Endothelial cell of umbilical vein (primary cell): ENCODE data around the gene CFAP61. TPM values are rescaled to one million over a fixed set of nuclear protein-coding genes. Genes with fewer than 3 reads are reported as not detected.

Experiments used
- BruUV-seq: library from RNA; stranded (reverse); fragments of 400-500 nt; replicated peaks from 2 replicates; lab custom pipeline; 2021; lab: Mats Ljungman, UMichigan
- CTCF ChIA-PET: fragments of 300-600, 350-600 bp; sonication (Branson Sonifier 250); formaldehyde crosslinking; loops from one replicate; lab custom pipeline; 2021; ENCODE audit warnings: antibody characterized with exemption, inconsistent platforms; lab: Charles Lee
- POLR2A ChIA-PET: fragments of 300-600, 350-600 bp; sonication (Branson Sonifier 250); formaldehyde crosslinking; loops from one replicate; lab custom pipeline; 2021; ENCODE audit warnings: antibody characterized with exemption, inconsistent platforms; lab: Charles Lee
- DNase-seq: peaks from one replicate; pipeline ENCODE4 v3.0.0-alpha.2; 2011; ENCODE audit warnings: low read depth, low spot score
- FAIRE-seq: peaks from 2 replicates; lab custom pipeline; 2011; peaks lifted over from hg19 to GRCh38; lab: Jason Lieb, UNC
- H2AFZ ChIP-seq: 2 replicates; pipeline ENCODE4 v1.6.0; 2012; ENCODE audit warnings: low read depth, low read length, control low read depth, inconsistent platforms
- H3K27ac ChIP-seq: 2 replicates; pipeline ENCODE4 v1.5.1; 2011; ENCODE audit warnings: low read depth, mild to moderate bottlenecking, control low read depth, low read length, moderate library complexity; ENCODE audit not compliant: insufficient read depth
- H3K27me3 ChIP-seq, 2 experiments: 2 replicates each; pipeline versions ENCODE4 v1.6.0 to v1.6.1; 2011; ENCODE audit warnings: low read length in 2 of 2, mixed read lengths in 1 of 2; ENCODE audit not compliant: control insufficient read depth in 2 of 2, insufficient read depth in 2 of 2
- H3K36me3 ChIP-seq, 2 experiments: 2 replicates in 1 of 2; 3 replicates in 1 of 2; pipeline ENCODE4 v1.5.1; 2011; ENCODE audit warnings: low read length in 2 of 2, mild to moderate bottlenecking in 1 of 2, moderate library complexity in 1 of 2; ENCODE audit not compliant: control insufficient read depth in 2 of 2, insufficient read depth in 2 of 2; ENCODE audit errors: extremely low read depth in 1 of 2
- H3K4me1 ChIP-seq: 3 replicates; pipeline ENCODE4 v1.5.1; 2011; ENCODE audit warnings: mild to moderate bottlenecking, low read length; ENCODE audit not compliant: control insufficient read depth, insufficient read depth; ENCODE audit errors: extremely low read depth
- H3K4me2 ChIP-seq: 2 replicates; pipeline ENCODE4 v1.6.1; 2011; ENCODE audit warnings: low read length, control low read depth, mixed read lengths; ENCODE audit not compliant: insufficient read depth
- H3K4me3 ChIP-seq, 3 experiments: fragments of 200-600 bp in 1 of 3; sonication (generic), shearing (Covaris generic) in 1 of 3; replicated peaks in 1 of 3; 2 replicates each; pipeline ENCODE4 v1.5.1; 2011 to 2016; ENCODE audit warnings: control low read depth in 3 of 3, low read length in 3 of 3, mild to moderate bottlenecking in 2 of 3, inconsistent platforms in 1 of 3, low read depth in 1 of 3, moderate library complexity in 1 of 3; ENCODE audit not compliant: insufficient read depth in 1 of 3
- H3K79me2 ChIP-seq: 2 replicates; pipeline ENCODE4 v1.6.0; 2012; ENCODE audit warnings: low read length, inconsistent platforms; ENCODE audit not compliant: control insufficient read depth, insufficient read depth
- H3K9ac ChIP-seq: replicated peaks from 2 replicates; pipeline ENCODE3; 2011; ENCODE audit warnings: low read length, control low read depth; ENCODE audit not compliant: insufficient read depth; ENCODE audit errors: extremely low read depth
- H3K9me1 ChIP-seq: replicated peaks from 3 replicates; pipeline ENCODE4 v1.6.0; 2011; ENCODE audit warnings: mild to moderate bottlenecking, low read length; ENCODE audit not compliant: control insufficient read depth, insufficient read depth; ENCODE audit errors: extremely low read depth
- H3K9me3 ChIP-seq: replicated peaks from 2 replicates; pipeline ENCODE4 v1.5.1; 2012; ENCODE audit warnings: low read length, inconsistent platforms; ENCODE audit not compliant: control insufficient read depth, insufficient read depth
- H4K20me1 ChIP-seq: replicated peaks from 2 replicates; pipeline ENCODE3; 2011; ENCODE audit warnings: mild to moderate bottlenecking, low read length; ENCODE audit not compliant: control insufficient read depth, insufficient read depth; ENCODE audit errors: extremely low read depth
- EZH2 ChIP-seq: IDR thresholded peaks from 2 replicates; pipeline ENCODE4 v1.6.1; 2012; ENCODE audit warnings: borderline replicate concordance, low read depth, mild to moderate bottlenecking, moderate library complexity, low read length, inconsistent platforms; ENCODE audit not compliant: severe bottlenecking
- FOS ChIP-seq: IDR thresholded peaks from 2 replicates; pipeline ENCODE4 v1.6.1; 2011; ENCODE audit warnings: mild to moderate bottlenecking, low read length, moderate library complexity, borderline replicate concordance; ENCODE audit not compliant: insufficient read depth
- GATA2 ChIP-seq: IDR thresholded peaks from 2 replicates; pipeline ENCODE4 v1.7.0; 2011; ENCODE audit warnings: low read depth, mild to moderate bottlenecking, moderate library complexity, mixed read lengths, low read length; ENCODE audit not compliant: insufficient read length, insufficient read depth
- JUN ChIP-seq: IDR thresholded peaks from 2 replicates; pipeline ENCODE4 v1.6.1; 2011; ENCODE audit warnings: borderline replicate concordance, low read depth; ENCODE audit not compliant: insufficient read length, insufficient read depth
- MYC ChIP-seq: IDR thresholded peaks from one replicate; pipeline ENCODE4 v1.6.1; 2011; ENCODE audit warnings: mild to moderate bottlenecking, low read depth, low read length
- POLR2A ChIP-seq: IDR thresholded peaks from 2 replicates; pipeline ENCODE4 v1.6.1; 2012; ENCODE audit warnings: low read depth, mild to moderate bottlenecking, control low read depth, low read length
- POLR2AphosphoS5 ChIP-seq: IDR thresholded peaks from 2 replicates; pipeline ENCODE4 v1.6.1; 2012; ENCODE audit warnings: low read depth, mild to moderate bottlenecking, control low read depth, low read length, moderate library complexity; ENCODE audit not compliant: insufficient read depth
- dilution Hi-C: fragments of 300-500 bp; cut with MboI; formaldehyde crosslinking; loops from one replicate; pipeline ENCODE4 v1.15.0; 2019; ENCODE audit warnings: low sequenced_read_pairs; ENCODE audit not compliant: extremely low pct_ligation_motif_present
- intact Hi-C: fragments of 100-400 bp; cut with micrococcal nuclease; formaldehyde crosslinking; loops from one replicate; pipeline ENCODE4 v1.10.0; 2022
- polyA plus RNA-seq, 4 experiments: library from polyadenylated mRNA; depleted of rRNA in 3 of 4; stranded (reverse) in 3 of 4; unstranded in 1 of 4; fragments of >200 nt; gene quantifications; 2 replicates each; pipeline versions ENCODE4 v1.2.1 to v1.2.3, GENCODE V29; 2011 to 2012; ENCODE audit warnings: missing spikeins in 1 of 4
- total RNA-seq: library from RNA; stranded (reverse); gene quantifications from 2 replicates; pipeline ENCODE4 v1.2.3, GENCODE V29; 2021
- TF ChIP-seq, protein P1 (sequence below): IDR thresholded peaks from 2 replicates; pipeline ENCODE4 v1.6.1; 2011; ENCODE audit not compliant: insufficient read depth, insufficient read length
- TF ChIP-seq, protein P2 (sequence below), 2 donors: IDR thresholded peaks; 1 replicate in 1 of 2; 2 replicates in 1 of 2; pipeline ENCODE4 v1.5.1; 2011; ENCODE audit warnings: low read length in 2 of 2, mild to moderate bottlenecking in 2 of 2, moderate library complexity in 2 of 2, control low read depth in 1 of 2, inconsistent platforms in 1 of 2, low read depth in 1 of 2; ENCODE audit not compliant: insufficient read depth in 1 of 2; ENCODE audit errors: extremely low read depth in 1 of 2

The CFAP61 gene
- total and polyA plus RNA-seq, 2 donors (not counting 3 experiments of a cell fraction or from before 2014, with no cell fraction given): not detected

DNA sequence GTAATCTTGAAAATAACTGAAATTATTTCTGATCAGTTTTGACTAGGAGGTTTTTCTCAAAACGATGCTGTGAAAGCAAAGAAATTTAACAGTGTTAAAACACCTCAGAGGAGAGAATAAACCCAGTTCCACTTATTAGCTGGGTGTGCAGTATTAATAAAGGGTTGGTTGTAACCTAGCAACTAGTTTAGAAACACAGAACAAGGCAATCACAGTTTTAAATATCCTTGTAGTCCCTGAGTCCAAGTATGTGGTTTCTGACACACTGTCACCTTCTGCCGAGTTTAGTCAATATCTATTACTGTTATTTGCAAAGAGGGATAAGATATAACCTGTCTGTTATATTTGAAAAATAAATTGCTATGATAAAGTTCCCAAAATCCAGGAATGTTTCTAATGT lies 245.4 kb downstream of the CFAP61 start:
- FAIRE-seq (no peak), DNase-seq (no peak)
- Histone ChIP-seq H4K20me1 (no peaks in the 10 kb centered on the region), H3K9me1 (no peaks in the 10 kb centered on the region), H3K27me3 (no peaks in the 10 kb centered on the region), H3K9me3 (no peaks in the 10 kb centered on the region), H3K9ac (no peak overlapping the region), H3K79me2 (no peaks in the 10 kb centered on the region), H3K4me3 (no peak overlapping the region), H3K4me2 (no peak overlapping the region), H2AFZ (no peak overlapping the region), H3K27ac (no peak overlapping the region), H3K4me1 (no peaks in the 10 kb centered on the region), H3K36me3 (no peaks in the 10 kb centered on the region)
- intact Hi-C loops: no loop called here
- dilution Hi-C loops: no loop called here
- ChIA-PET CTCF (no interaction called here), POLR2A (no interaction called here)
- TF ChIP-seq, protein P1, sequence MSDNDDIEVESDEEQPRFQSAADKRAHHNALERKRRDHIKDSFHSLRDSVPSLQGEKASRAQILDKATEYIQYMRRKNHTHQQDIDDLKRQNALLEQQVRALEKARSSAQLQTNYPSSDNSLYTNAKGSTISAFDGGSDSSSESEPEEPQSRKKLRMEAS: no peak
- no peak for TF ChIP-seq GATA2
- no peak for TF ChIP-seq MYC
- TF ChIP-seq POLR2A: no peak
- no peak for TF ChIP-seq JUN
- no peak for TF ChIP-seq POLR2AphosphoS5
- no TSS peak for BruUV-seq

DNA sequence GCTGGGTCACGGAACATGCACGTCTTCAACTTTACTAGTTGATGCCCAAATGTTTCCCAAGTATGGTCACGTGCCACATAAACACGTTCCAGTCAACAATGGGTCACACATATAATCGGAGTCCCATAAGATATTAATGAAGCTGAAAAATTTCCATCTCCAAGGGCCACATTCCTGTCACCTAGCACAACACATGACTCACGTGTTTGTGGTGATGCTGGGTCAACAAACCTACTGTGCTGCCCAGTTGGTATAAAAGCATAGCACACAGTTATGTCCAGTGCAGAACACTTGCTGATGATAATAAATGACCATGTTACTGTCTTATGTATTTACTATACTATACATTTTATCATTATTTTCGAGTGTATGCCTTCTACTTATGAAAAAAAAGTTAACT lies 247.6 kb downstream of the CFAP61 start:
- no peaks in the 10 kb centered on the region for H4K20me1 ChIP-seq
- no peaks in the 10 kb centered on the region for H3K9me1 ChIP-seq
- H3K79me2 ChIP-seq: no peaks in the 10 kb centered on the region
- TF ChIP-seq JUN (no peak), GATA2 (no peak), EZH2 (no peak), POLR2A (no peak), MYC (no peak), FOS (no peak), POLR2AphosphoS5 (no peak)
- TF ChIP-seq, protein P1: no peak
- TF ChIP-seq, protein P2, sequence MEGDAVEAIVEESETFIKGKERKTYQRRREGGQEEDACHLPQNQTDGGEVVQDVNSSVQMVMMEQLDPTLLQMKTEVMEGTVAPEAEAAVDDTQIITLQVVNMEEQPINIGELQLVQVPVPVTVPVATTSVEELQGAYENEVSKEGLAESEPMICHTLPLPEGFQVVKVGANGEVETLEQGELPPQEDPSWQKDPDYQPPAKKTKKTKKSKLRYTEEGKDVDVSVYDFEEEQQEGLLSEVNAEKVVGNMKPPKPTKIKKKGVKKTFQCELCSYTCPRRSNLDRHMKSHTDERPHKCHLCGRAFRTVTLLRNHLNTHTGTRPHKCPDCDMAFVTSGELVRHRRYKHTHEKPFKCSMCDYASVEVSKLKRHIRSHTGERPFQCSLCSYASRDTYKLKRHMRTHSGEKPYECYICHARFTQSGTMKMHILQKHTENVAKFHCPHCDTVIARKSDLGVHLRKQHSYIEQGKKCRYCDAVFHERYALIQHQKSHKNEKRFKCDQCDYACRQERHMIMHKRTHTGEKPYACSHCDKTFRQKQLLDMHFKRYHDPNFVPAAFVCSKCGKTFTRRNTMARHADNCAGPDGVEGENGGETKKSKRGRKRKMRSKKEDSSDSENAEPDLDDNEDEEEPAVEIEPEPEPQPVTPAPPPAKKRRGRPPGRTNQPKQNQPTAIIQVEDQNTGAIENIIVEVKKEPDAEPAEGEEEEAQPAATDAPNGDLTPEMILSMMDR (IDR thresholded peaks at IDR 0.05; ENCODE audit: extremely low read depth in 1 of 2, insufficient read depth in 1 of 2, low read depth in 1 of 2, low read length in 2 of 2): no peak
- ChIA-PET CTCF (no interaction called here), POLR2A (no interaction called here)
- H3K4me1 ChIP-seq: no peaks in the 10 kb centered on the region
- H3K4me2 ChIP-seq: no peak overlapping the region
- no peak overlapping the region for H3K9ac ChIP-seq
- no TSS peak for BruUV-seq
- H3K27ac ChIP-seq: no peak overlapping the region
- dilution Hi-C loops: no loop called here
- no peaks in the 10 kb centered on the region for H3K36me3 ChIP-seq
- H3K4me3 ChIP-seq: no peak overlapping the region
- H3K9me3 ChIP-seq: no peaks in the 10 kb centered on the region
- no peak overlapping the region for H2AFZ ChIP-seq
- intact Hi-C loops: no loop called here
- H3K27me3 ChIP-seq: no peaks in the 10 kb centered on the region
- DNase-seq: no peak
- no peak for FAIRE-seq
